IMR-90 (cell line): ENCODE measurements around the gene ADRA2B. TPM values are rescaled to one million over a fixed set of nuclear protein-coding genes. Genes with fewer than 3 reads are reported as not detected.

Experiments
- ATAC-seq: fragments of 200-7000 bp; cut with Tn5 transposase; 2 replicates; pipeline ENCODE4 v1.9.1; 2020; ENCODE audit warnings: low read depth, mild to moderate bottlenecking, moderate library complexity
- BruUV-seq: library from RNA; stranded (reverse); fragments of 400-500 nt; replicated peaks from 2 replicates; lab custom pipeline; 2021; lab: Mats Ljungman, UMichigan
- CTCF ChIA-PET: fragments of 300-600 bp; formaldehyde crosslinking; extraction: SDS; loops from one replicate; lab custom pipeline; 2021; ENCODE audit warnings: antibody characterized with exemption; lab: Yijun Ruan, JAX
- POLR2A ChIA-PET: fragments of 300-600 bp; sonication (Branson Sonifier 250); formaldehyde crosslinking; loops from one replicate; lab custom pipeline; 2022; ENCODE audit warnings: antibody characterized with exemption; ENCODE audit not compliant: unreplicated experiment; lab: Charles Lee
- DNase-seq: peaks from one replicate; pipeline ENCODE4 v3.0.0; 2013
- H2AFZ ChIP-seq: replicated peaks from 2 replicates; pipeline ENCODE3; 2013; ENCODE audit warnings: low read length, mild to moderate bottlenecking; ENCODE audit not compliant: poor library complexity
- H2AK5ac ChIP-seq: 2 replicates; pipeline ENCODE4 v1.6.1; 2013; ENCODE audit warnings: low read depth, low read length, inconsistent platforms
- H2AK9ac ChIP-seq: replicated peaks from 2 replicates; pipeline ENCODE3; 2013; ENCODE audit warnings: mild to moderate bottlenecking, low read depth, low read length, moderate library complexity; ENCODE audit not compliant: poor library complexity
- H2BK120ac ChIP-seq: 2 replicates; pipeline ENCODE4 v1.6.1; 2013; ENCODE audit warnings: low read depth, low read length, inconsistent platforms
- H2BK15ac ChIP-seq: 3 replicates; pipeline ENCODE4 v1.6.1; 2013; ENCODE audit warnings: low read depth, low read length, inconsistent platforms
- H2BK20ac ChIP-seq: 2 replicates; pipeline ENCODE4 v1.6.1; 2013; ENCODE audit warnings: low read depth, mild to moderate bottlenecking, inconsistent platforms, low read length, moderate library complexity
- H2BK5ac ChIP-seq: 2 replicates; pipeline ENCODE4 v1.6.1; 2013; ENCODE audit warnings: mild to moderate bottlenecking, low read depth, low read length, inconsistent platforms; ENCODE audit not compliant: poor library complexity, severe bottlenecking
- H3K14ac ChIP-seq: replicated peaks from 2 replicates; pipeline ENCODE4 v1.6.1; 2013; ENCODE audit warnings: low read depth, low read length, inconsistent platforms
- H3K18ac ChIP-seq: 2 replicates; pipeline ENCODE4 v1.6.1; 2013; ENCODE audit warnings: low read depth, low read length, control low read depth
- H3K23ac ChIP-seq: 2 replicates; pipeline ENCODE4 v1.6.1; 2013; ENCODE audit warnings: low read depth, low read length, inconsistent platforms
- H3K27ac ChIP-seq: 2 replicates; pipeline ENCODE4 v1.5.1; 2013; ENCODE audit warnings: mild to moderate bottlenecking, control low read depth, low read length; ENCODE audit not compliant: insufficient read depth
- H3K27me3 ChIP-seq: 2 replicates; pipeline ENCODE4 v1.6.1; 2013; ENCODE audit warnings: low read length; ENCODE audit not compliant: control insufficient read depth, insufficient read depth
- H3K36me3 ChIP-seq: 2 replicates; pipeline ENCODE4 v1.6.1; 2013; ENCODE audit warnings: low read length, mixed read lengths; ENCODE audit not compliant: control insufficient read depth, insufficient read depth
- H3K4ac ChIP-seq: 2 replicates; pipeline ENCODE4 v1.6.1; 2013; ENCODE audit warnings: low read depth, low read length, inconsistent platforms
- H3K4me1 ChIP-seq: 2 replicates; pipeline ENCODE4 v1.6.1; 2013; ENCODE audit warnings: low read length, mixed read lengths; ENCODE audit not compliant: control insufficient read depth, insufficient read depth
- H3K4me2 ChIP-seq: 2 replicates; pipeline ENCODE4 v1.6.1; 2013; ENCODE audit warnings: low read depth, mild to moderate bottlenecking, control low read depth, low read length, moderate library complexity
- H3K4me3 ChIP-seq: 2 replicates; pipeline ENCODE4 v1.5.1; 2013; ENCODE audit warnings: low read depth, mild to moderate bottlenecking, control low read depth, low read length, moderate library complexity; ENCODE audit not compliant: insufficient read depth
- H3K56ac ChIP-seq: 2 replicates; pipeline ENCODE4 v1.6.1; 2013; ENCODE audit warnings: low read length, inconsistent platforms; ENCODE audit not compliant: insufficient read depth; ENCODE audit errors: extremely low read depth
- H3K79me1 ChIP-seq, 2 experiments: 2 replicates each; pipeline ENCODE4 v1.6.1; 2013; ENCODE audit warnings: low read length in 2 of 2, inconsistent platforms in 1 of 2, low read depth in 1 of 2
- H3K9ac ChIP-seq: 2 replicates; pipeline ENCODE4 v1.6.1; 2013; ENCODE audit warnings: low read depth, low read length, control low read depth
- H3K9me1 ChIP-seq: 2 replicates; pipeline ENCODE4 v1.6.1; 2013; ENCODE audit warnings: low read length, inconsistent platforms; ENCODE audit not compliant: insufficient read depth
- H3K9me3 ChIP-seq: 2 replicates; pipeline ENCODE4 v1.6.1; 2013; ENCODE audit warnings: low read length; ENCODE audit not compliant: control insufficient read depth, insufficient read depth
- H4K20me1 ChIP-seq: 2 replicates; pipeline ENCODE4 v1.6.1; 2013; ENCODE audit warnings: low read length, inconsistent platforms; ENCODE audit not compliant: insufficient read depth
- H4K5ac ChIP-seq: 2 replicates; pipeline ENCODE4 v1.6.1; 2013; ENCODE audit warnings: mild to moderate bottlenecking, low read depth, low read length, control low read depth
- H4K8ac ChIP-seq, 2 experiments: 2 replicates each; pipeline ENCODE4 v1.6.1; 2013; ENCODE audit warnings: low read depth in 2 of 2, low read length in 2 of 2, control low read depth in 1 of 2, inconsistent platforms in 1 of 2
- H4K91ac ChIP-seq: 2 replicates; pipeline ENCODE4 v1.6.1; 2013; ENCODE audit warnings: low read depth, low read length, inconsistent platforms; ENCODE audit not compliant: insufficient read depth
- BHLHE40 ChIP-seq: fragments of 150-350 bp; IDR thresholded peaks from 2 replicates; pipeline ENCODE4 v1.6.1; 2016; ENCODE audit warnings: mild to moderate bottlenecking, low read depth, low read length
- CEBPB ChIP-seq: IDR thresholded peaks from 2 replicates; pipeline ENCODE4 v1.6.1; 2012; ENCODE audit warnings: low read depth, low read length, improper control_type of control experiment
- CHD1 ChIP-seq: IDR thresholded peaks from 2 replicates; pipeline ENCODE4 v1.6.1; 2012; ENCODE audit warnings: low read depth, low read length, improper control_type of control experiment
- FOS ChIP-seq: fragments of 150-350 bp; IDR thresholded peaks from 2 replicates; pipeline ENCODE4 v1.6.1; 2016; ENCODE audit warnings: low read depth, low read length
- MAFK ChIP-seq: IDR thresholded peaks from 2 replicates; pipeline ENCODE4 v1.6.1; 2012; ENCODE audit warnings: low read depth, low read length, improper control_type of control experiment
- MAZ ChIP-seq: IDR thresholded peaks from 2 replicates; pipeline ENCODE4 v1.6.1; 2012; ENCODE audit warnings: low read depth, mild to moderate bottlenecking, low read length, improper control_type of control experiment, moderate library complexity, borderline replicate concordance
- MXI1 ChIP-seq: IDR thresholded peaks from 2 replicates; pipeline ENCODE4 v1.6.1; 2012; ENCODE audit warnings: low read depth, mild to moderate bottlenecking, low read length, moderate library complexity, borderline replicate concordance
- NFE2L2 ChIP-seq: fragments of 150-350 bp; IDR thresholded peaks from 2 replicates; pipeline ENCODE4 v1.6.1; 2016; ENCODE audit warnings: low read depth, mild to moderate bottlenecking, low read length
- POLR2A ChIP-seq: IDR thresholded peaks from 2 replicates; pipeline ENCODE4 v1.6.1; 2012; ENCODE audit warnings: mild to moderate bottlenecking, low read depth, low read length
- RAD21 ChIP-seq: IDR thresholded peaks from 2 replicates; pipeline ENCODE4 v1.6.1; 2012; ENCODE audit warnings: low read length, improper control_type of control experiment
- RCOR1 ChIP-seq: IDR thresholded peaks from 2 replicates; pipeline ENCODE4 v1.6.1; 2012; ENCODE audit warnings: mild to moderate bottlenecking, low read length, improper control_type of control experiment; ENCODE audit not compliant: insufficient replicate concordance
- RFX5 ChIP-seq: IDR thresholded peaks from 2 replicates; pipeline ENCODE4 v1.8.0; 2012; ENCODE audit warnings: low read depth, mild to moderate bottlenecking, low read length, moderate library complexity
- SMC3 ChIP-seq: fragments of 150-350 bp; IDR thresholded peaks from 2 replicates; pipeline ENCODE4 v1.6.1; 2016; ENCODE audit warnings: low read depth, mild to moderate bottlenecking, antibody characterized with exemption, low read length, moderate library complexity
- WGBS, 2 experiments: methylation state at CpG; one replicate each; pipeline versions ENCODE4 v1.1.5 to v1.1.7; 2013; ENCODE audit warnings: missing lambda C conversion rate in 2 of 2; ENCODE audit not compliant: insufficient read length in 1 of 2; ENCODE audit errors: extremely low coverage in 2 of 2; 5-methylcytosine and 5-hydroxymethylcytosine counted together
- dilution Hi-C: fragments of 300-500 bp; cut with HindIII; formaldehyde crosslinking; loops from one replicate; pipeline ENCODE4 v1.14.3; 2018; ENCODE audit warnings: low sequenced_read_pairs; ENCODE audit not compliant: unreplicated experiment
- in situ Hi-C: fragments of 300-500 bp; cut with MboI; formaldehyde crosslinking; loops from 3 replicates; pipeline ENCODE4 v1.14.3; 2019; ENCODE audit warnings: low sequenced_read_pairs, inconsistent platforms, mixed read lengths
- intact Hi-C: fragments of 100-400 bp; cut with micrococcal nuclease; formaldehyde crosslinking; loops from 2 replicates; pipeline ENCODE4 v1.10.0; 2022
- polyA plus RNA-seq, 3 experiments: library from polyadenylated mRNA; depleted of rRNA; stranded (reverse); fragments of >200 nt; gene quantifications; 2 replicates each; pipeline ENCODE4 v1.2.3, GENCODE V29; 2012; ENCODE audit warnings: low replicate concordance in 1 of 3
- total RNA-seq: library from RNA; depleted of rRNA; stranded (reverse); fragments of >200 nt; gene quantifications from 2 replicates; pipeline ENCODE4 v1.2.3, GENCODE V29; 2012
- TF ChIP-seq, protein P1 (sequence below): conservative IDR thresholded peaks from 2 replicates; pipeline ENCODE4 v1.5.1; 2012; ENCODE audit warnings: mild to moderate bottlenecking, low read depth, low read length, improper control_type of control experiment
- TF ChIP-seq, protein P2 (sequence below): fragments of 150-350 bp; IDR thresholded peaks from 2 replicates; pipeline ENCODE4 v1.6.1; 2016; ENCODE audit warnings: low read depth, mild to moderate bottlenecking, low read length, moderate library complexity, borderline replicate concordance
- TF ChIP-seq, protein P3 (sequence below): fragments of 150-350 bp; IDR thresholded peaks from 2 replicates; pipeline ENCODE4 v1.6.1; 2017; ENCODE audit warnings: mild to moderate bottlenecking, antibody characterized with exemption, low read length, low read depth

The ADRA2B gene
- total and polyA plus RNA-seq, 2 of the 4 experiments (the other 2 are of a cell fraction) = not detected

DNA sequence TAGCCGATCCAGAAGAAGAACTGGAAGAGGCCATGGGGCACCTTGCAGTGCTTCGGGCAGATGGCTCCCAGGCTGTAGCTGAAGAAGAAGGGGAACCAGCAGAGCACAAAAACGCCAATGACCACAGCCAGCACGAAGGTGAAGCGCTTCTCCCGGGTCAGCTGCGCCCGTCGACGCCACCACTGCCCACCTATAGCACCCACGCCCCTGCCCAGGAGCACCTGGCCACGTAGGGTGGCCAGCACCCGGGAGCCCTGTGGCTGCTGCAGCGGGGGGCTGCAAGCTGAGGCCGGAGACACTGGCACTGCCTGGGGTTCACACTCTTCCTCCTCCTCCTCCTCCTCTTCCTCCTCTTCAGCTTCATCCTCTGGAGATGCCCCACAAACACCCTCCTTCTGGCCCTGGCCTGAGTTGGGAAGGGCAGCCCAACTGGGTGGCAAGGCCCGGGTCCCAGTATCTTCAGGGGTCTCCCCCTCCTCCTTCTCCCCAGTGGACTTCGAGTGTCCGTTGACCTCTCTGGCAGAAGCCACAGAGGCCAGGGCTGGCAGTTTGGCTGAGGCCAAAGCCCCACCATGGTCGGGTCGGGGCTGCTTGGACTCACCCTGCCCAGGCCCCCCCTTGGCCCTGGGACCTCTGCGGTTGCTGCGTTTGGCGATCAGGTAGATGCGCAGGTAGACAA, 1.3 kb downstream of the ADRA2B start:
- no peak overlapping the region for H3K9ac ChIP-seq
- H3K79me1 ChIP-seq = no peaks in the 10 kb centered on the region
- no peak overlapping the region for H3K4ac ChIP-seq
- H2AK9ac ChIP-seq = no peak overlapping the region
- no peak overlapping the region for H3K14ac ChIP-seq
- no peak overlapping the region for H3K4me2 ChIP-seq
- no peaks in the 10 kb centered on the region; the same call in 1 of the 2 replicates for H3K9me3 ChIP-seq
- dilution Hi-C loops (no loop called here), intact Hi-C loops (no loop called here), in situ Hi-C loops (loop anchor here (25.0 kb wide), 1 partner anchor 103 kb away; no protein-coding TSS in a partner anchor)
- H4K8ac ChIP-seq = no peak overlapping the region
- H3K27ac ChIP-seq = no peak overlapping the region
- CTCF ChIA-PET = no interaction called here
- H3K18ac ChIP-seq = no peak overlapping the region
- H4K5ac ChIP-seq = no peak overlapping the region
- H2AK5ac ChIP-seq = no peak overlapping the region
- no peak overlapping the region for H4K91ac ChIP-seq
- BruUV-seq = no TSS peak
- H2BK20ac ChIP-seq = no peak overlapping the region
- H3K56ac ChIP-seq = no peak overlapping the region
- no peak overlapping the region for H2AFZ ChIP-seq
- H4K20me1 ChIP-seq = 0 out of 2 replicates have a peak, but pooled peaks cover 4% of the 10 kb centered on the region
- H2BK15ac ChIP-seq = no peak overlapping the region
- peaks cover 2% of the 10 kb centered on the region; the same call in 1 of the 2 replicates for H3K4me1 ChIP-seq
- DNase-seq = no peak
- no peaks in the 10 kb centered on the region for H3K9me1 ChIP-seq
- WGBS, 2 experiments = 88% methylated on average over 8 of the region's 24 CpGs; no CpG with 5 or more reads in 1 of the 2 experiments
- H2BK120ac ChIP-seq = no peak overlapping the region
- POLR2A ChIA-PET = no interaction called here
- no peak for ATAC-seq
- TF ChIP-seq SMC3 (no peak), POLR2A (no peak), RAD21 (no peak), CHD1 (no peak), RFX5 (no peak), MAFK (no peak), MAZ (no peak), RCOR1 (no peak), FOS (no peak), CEBPB (no peak), NFE2L2 (no peak), BHLHE40 (no peak), MXI1 (no peak)
- TF ChIP-seq, protein P1, sequence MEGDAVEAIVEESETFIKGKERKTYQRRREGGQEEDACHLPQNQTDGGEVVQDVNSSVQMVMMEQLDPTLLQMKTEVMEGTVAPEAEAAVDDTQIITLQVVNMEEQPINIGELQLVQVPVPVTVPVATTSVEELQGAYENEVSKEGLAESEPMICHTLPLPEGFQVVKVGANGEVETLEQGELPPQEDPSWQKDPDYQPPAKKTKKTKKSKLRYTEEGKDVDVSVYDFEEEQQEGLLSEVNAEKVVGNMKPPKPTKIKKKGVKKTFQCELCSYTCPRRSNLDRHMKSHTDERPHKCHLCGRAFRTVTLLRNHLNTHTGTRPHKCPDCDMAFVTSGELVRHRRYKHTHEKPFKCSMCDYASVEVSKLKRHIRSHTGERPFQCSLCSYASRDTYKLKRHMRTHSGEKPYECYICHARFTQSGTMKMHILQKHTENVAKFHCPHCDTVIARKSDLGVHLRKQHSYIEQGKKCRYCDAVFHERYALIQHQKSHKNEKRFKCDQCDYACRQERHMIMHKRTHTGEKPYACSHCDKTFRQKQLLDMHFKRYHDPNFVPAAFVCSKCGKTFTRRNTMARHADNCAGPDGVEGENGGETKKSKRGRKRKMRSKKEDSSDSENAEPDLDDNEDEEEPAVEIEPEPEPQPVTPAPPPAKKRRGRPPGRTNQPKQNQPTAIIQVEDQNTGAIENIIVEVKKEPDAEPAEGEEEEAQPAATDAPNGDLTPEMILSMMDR = no peak
- TF ChIP-seq, protein P2, sequence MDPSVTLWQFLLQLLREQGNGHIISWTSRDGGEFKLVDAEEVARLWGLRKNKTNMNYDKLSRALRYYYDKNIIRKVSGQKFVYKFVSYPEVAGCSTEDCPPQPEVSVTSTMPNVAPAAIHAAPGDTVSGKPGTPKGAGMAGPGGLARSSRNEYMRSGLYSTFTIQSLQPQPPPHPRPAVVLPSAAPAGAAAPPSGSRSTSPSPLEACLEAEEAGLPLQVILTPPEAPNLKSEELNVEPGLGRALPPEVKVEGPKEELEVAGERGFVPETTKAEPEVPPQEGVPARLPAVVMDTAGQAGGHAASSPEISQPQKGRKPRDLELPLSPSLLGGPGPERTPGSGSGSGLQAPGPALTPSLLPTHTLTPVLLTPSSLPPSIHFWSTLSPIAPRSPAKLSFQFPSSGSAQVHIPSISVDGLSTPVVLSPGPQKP = no peak
- TF ChIP-seq, protein P3, sequence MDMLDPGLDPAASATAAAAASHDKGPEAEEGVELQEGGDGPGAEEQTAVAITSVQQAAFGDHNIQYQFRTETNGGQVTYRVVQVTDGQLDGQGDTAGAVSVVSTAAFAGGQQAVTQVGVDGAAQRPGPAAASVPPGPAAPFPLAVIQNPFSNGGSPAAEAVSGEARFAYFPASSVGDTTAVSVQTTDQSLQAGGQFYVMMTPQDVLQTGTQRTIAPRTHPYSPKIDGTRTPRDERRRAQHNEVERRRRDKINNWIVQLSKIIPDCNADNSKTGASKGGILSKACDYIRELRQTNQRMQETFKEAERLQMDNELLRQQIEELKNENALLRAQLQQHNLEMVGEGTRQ = no peak
- no peak overlapping the region for H3K23ac ChIP-seq
- peaks cover 83% of the 10 kb centered on the region for H3K27me3 ChIP-seq
- no peak overlapping the region for H2BK5ac ChIP-seq
- no peaks in the 10 kb centered on the region for H3K36me3 ChIP-seq
- no peak overlapping the region for H3K4me3 ChIP-seq
